Panc1 (cell line): Measurements from ENCODE around the gene PNO1.

Experiments
- CTCF ChIP-seq: fragments of 450-650 bp; IDR thresholded peaks from 2 replicates; pipeline ENCODE4 v1.5.1; 2017; ENCODE audit warnings: mild to moderate bottlenecking
- POLR2AphosphoS5 ChIP-seq: IDR thresholded peaks from 2 replicates; pipeline ENCODE4 v1.6.1; 2012; ENCODE audit warnings: mild to moderate bottlenecking, low read depth, low read length, moderate library complexity
- REST ChIP-seq, 2 experiments: IDR thresholded peaks; 2 replicates each; pipeline ENCODE4 v1.6.1; 2011 to 2012; ENCODE audit warnings: low read depth in 2 of 2, control low read depth in 1 of 2, low read length in 1 of 2, mild to moderate bottlenecking in 1 of 2, moderate library complexity in 1 of 2; ENCODE audit not compliant: insufficient read depth in 1 of 2
- SIN3A ChIP-seq: IDR thresholded peaks from 2 replicates; pipeline ENCODE4 v1.6.1; 2012; ENCODE audit warnings: low read depth, mild to moderate bottlenecking, low read length, moderate library complexity, borderline replicate concordance; ENCODE audit not compliant: insufficient read depth
- TCF7L2 ChIP-seq: IDR thresholded peaks from 2 replicates; pipeline ENCODE4 v1.6.1; 2011; ENCODE audit warnings: mild to moderate bottlenecking, low read depth, low read length, inconsistent platforms

- TF ChIP-seq CTCF (no peak), POLR2AphosphoS5 (no peak), SIN3A (no peak), REST (IDR thresholded peaks at IDR 0.05; ENCODE audit: insufficient read depth in 1 of 2, low read depth in 2 of 2, low read length in 1 of 2) (no peak), TCF7L2 (no peak)
Observed at GRCh38 chr2:68223419-68223818, 65.7 kb downstream of the PNO1 start.
